DMS53 (cell line): ENCODE results near the gene ADAMTS2.
"Not testable (repeated sequence)": the region's sequence is repeated elsewhere in the genome, so short reads cannot be mapped to it uniquely, and the experiment has no call there.

ENCODE experiments used
- DNase-seq: peaks from one replicate; lab custom pipeline; 2025; lab: John Stamatoyannopoulos, UW

ADAMTS2 gene

DNA sequence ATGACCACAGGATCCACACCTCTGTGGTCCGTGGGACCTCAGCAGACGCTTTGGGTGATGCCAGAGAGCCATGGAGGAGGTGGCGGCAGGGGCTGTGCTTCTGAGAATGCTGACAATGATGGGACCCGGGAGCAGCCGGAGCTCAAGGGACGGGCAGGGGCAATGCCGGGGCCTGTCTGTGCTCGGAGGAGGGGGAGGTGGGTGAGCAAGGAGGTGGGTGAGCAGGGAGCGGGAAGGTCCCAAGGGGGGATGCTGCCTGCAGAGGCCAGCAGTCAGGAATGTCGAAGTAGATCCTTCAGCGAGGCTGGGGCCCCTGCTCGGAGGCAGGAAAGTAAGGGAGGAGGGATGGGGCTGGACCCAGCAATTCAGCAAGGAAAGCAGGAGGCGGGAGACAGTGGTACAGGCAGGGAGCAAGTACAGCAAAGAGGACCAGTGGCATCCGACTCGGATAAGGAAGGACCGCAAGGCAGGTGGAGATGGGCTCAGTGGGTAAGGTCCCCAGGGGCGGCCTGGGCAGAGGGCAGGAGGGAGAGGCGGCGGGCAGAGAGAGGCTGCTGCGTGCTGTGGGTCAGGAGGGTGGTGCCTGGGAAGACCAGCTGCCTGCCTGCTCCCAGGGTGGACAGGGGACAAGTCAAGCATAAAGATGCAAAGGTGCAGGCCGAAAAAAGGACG is 49.0 kb downstream of the ADAMTS2 start:
- DNase-seq, result no peak

DNA sequence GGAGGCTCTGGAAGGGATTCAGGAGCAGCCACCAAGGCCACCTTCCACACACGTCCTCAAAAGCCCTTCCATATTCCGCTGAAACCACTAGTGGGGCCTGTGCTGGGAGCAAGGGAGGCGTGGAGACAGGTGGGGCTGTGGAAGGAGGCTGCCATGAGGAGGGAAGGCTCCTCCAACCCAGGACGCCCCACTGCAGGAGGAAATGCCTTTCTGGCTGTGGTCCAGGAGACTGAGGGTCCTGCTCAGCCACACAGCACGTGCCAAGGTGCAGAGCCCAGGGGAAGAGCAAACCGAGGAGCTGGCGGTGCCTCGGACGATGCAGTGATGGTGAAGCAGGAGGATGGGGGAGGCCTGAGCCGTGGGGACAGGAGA is 49.5 kb downstream of the ADAMTS2 start:
- no peak for DNase-seq

DNA sequence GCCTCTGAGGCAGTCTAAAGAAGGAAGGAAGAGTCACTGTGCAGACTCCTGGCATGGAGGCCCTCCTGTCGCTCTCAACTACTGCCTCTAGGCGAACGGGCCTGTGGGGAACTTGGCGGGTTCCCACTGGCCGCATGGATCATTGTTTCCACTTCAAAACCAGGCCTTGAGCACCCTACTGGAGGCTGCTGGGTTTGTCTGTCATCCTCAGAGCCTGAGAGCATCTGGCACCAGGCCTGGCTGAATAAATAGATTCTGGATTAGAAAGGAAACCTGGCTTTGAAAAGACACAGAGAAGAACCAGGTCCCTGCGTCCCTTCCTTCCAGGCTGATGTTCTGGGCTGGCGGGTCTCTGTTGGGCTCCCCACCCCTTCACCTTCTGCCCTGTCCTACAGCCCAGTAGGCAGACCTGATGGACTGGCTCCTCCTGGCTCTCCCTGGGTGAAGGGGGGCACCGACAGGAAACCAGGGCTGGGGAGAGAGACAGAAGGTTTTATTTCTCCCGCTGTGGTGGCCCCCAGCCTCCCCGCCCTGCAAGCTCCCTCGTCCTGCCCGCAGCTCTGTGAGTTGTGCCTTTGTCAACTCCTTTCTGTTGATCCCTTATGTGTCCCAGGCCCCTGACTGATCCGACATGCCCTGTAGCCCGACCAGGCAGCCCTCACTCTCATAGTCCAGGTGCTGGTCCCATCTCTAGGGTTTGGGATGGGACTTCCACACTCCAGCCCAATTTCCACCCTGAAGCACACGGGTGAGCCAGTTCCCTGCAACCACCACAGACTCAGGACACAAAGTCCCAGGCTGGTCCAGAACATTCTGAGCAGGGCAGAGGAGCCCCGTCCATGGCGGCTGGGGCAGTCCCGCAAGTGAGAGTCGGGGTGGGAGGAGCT is 50.1 kb downstream of the ADAMTS2 start:
- DNase-seq, result no peak

DNA sequence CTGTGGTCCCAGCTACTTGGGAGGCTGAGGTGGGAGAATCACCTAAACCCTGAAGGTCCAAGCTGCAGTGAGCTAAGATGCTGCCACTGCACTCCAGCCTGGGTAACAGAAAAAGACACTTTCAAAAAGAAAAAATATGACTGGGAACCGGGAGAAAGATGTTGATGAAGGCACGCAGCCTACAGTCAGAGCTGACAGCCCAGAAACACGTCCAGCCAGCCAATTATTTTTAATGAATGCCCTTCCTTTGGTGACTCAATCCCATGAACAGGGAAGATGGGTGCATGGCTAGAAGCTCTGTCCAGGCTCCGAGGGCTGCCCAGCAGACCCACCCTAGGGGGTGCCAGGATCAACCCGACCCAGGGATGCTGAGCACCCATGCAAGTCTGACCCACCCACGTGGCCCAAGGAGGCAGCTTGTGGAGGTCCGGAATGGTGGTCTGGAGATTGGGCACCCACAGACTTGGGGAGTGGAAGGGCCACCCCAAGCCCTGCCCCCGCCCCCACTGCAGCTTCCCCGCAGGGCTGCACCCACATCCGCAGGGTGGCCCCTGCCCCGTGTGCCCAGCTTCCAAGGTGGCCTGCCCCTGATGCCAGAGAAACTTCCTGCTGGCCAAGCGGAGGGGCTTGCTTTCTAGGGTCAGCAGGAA is 51.0 kb downstream of the ADAMTS2 start:
- DNase-seq, result no peak

DNA sequence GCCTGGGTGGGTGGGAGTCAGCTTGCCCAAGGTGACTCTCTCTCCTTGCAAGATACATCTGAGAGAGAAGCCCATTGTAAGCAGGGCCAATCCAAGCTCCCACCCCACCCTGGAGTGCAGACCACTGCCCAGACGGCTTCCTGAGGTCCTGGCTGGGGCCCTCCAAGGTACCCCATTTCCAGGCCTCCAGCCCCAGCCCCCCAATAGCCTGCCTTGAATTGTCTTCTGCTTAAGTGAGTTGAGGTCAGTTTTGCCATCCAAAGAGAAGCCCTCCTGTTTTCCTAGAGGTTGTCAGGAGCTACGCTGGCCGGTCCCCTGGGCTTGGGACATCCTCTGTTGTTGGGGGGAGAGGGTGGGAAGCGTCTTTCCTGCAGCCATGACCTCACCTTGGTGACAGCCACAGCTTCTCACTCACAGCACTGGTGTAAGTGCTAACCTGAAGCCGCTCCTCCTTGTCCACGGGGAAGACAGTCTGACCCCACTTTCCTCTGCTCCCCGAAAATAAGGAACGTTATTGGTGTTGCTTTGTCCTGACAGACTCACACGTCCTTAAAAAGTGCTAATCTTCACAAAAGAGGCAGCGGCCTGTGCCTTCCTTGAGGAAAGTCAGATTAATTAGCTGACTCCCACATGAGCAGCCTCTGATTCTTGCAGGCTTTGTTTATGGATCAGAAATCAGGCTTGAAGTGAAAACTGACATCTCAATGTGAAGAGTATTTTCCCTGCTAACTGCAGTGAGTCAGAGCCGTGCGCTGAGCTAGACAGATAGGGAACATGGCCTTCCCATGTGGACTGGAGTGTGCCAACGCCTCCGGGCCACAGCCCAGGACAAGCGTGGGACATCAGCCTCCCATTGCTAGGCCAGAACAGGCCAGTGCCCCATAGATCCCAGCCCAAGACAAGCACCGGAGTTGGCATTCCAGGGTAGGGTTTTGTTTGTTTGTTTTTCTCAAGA is 52.3 kb downstream of the ADAMTS2 start:
- DNase-seq, result no peak

DNA sequence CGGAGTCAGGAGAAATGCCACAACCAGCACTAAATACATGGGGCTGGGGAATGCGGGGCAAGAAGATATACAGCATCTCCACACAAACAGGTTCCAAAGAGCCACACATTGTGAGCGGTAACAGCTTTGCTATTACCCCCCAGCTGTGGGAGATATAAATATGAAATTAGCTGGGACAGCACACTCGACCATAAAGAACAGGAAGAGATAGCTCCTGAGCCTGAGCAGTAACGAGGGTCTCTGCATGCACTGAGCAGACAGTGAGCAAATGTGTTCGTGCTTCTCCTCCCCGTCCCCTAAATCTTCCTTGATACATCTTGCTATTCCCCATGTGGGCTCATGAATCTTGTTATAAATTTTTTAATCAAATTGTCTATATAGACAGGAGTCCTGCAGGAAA is 53.1 kb downstream of the ADAMTS2 start:
- DNase-seq, result no peak

DNA sequence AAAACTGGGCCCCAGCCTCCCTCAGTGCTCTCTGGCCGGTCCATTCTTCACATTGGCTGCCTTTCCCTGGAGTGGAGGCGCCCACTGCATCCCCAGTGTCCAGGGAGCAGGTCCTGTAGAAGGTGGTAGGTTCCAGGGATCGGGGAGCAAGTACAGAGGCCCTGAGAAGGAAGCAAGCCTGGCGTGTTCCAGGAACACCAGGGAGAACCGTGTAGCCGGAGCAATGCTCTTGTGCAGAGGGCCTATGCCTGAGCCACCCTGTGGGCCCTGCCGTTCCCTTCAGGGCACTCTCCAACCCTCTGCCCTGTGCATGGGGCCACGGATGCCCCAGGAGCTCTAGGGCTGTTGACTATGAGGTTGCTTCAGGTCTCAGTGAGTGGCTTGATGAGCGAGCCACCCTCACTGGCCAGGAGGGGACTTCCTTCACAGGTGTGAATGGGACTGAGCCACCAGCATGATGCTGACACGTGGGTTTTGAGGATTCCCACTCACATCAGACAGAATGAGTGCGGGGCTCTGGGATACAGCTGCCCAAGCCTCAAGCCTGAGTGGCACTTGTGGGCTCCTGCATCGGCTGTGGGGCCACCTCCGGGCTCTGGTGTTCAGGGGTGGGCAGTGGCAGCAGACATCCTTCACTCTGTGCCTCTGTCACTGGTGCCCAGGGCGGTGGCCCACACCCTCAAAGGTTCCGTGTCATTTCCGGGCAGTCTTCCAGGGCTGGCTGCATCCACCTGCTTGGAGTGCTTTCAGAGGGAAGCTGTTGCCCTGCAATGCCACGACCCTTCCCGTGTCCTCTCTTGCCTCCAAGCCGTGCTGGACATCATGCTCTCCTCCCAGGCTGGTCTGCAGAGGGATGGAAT is 54.4 kb downstream of the ADAMTS2 start:
- DNase-seq, result no peak

DNA sequence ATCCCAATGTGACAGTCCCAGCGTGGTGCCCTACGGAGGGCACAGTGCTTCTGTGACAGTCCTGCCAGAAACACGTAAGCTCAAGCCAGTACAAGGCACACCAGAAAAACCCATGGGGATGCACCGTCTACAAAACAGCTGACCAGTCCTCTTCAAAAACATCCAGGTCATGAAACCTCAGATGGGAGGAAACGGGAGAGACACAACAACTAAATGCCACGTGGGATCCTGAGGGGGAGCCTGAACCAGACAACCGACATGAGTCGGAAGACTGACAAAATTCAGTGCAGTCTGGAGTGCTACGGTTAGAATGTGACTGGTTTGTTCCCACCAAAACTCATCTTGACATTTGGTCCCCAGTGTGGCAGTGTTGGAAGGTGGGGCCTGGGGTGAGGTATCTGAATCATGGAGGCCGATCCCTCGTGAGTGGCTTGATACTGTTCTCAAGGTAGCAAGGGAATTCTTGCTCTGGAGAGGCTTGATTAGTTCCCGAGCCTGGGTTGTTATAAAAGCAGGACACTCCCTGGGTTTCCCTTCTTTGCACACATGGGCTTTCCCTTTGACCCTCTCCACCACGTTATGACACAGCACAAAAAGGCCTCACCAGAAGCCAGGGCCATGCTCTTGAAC is 55.4 kb downstream of the ADAMTS2 start:
- DNase-seq, result no peak

DNA sequence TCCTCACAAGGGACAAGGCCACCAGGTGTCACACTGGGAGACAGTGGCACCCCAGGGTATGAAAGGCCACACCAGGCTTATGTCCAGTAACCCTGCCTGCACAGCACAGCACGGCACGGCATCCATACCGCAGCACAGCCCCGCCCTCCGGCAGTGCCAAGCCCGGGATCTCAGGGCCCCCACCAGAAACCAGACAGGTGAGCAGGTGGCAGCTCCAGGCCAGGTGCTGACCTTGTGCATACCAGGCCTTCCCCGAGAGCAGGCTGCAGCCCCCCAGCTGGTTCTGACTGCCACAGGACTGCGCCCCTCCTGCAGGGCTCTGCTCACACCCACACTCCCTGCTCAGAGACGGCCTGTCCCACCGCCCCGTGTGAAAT is 56.5 kb downstream of the ADAMTS2 start:
- no peak for DNase-seq

DNA sequence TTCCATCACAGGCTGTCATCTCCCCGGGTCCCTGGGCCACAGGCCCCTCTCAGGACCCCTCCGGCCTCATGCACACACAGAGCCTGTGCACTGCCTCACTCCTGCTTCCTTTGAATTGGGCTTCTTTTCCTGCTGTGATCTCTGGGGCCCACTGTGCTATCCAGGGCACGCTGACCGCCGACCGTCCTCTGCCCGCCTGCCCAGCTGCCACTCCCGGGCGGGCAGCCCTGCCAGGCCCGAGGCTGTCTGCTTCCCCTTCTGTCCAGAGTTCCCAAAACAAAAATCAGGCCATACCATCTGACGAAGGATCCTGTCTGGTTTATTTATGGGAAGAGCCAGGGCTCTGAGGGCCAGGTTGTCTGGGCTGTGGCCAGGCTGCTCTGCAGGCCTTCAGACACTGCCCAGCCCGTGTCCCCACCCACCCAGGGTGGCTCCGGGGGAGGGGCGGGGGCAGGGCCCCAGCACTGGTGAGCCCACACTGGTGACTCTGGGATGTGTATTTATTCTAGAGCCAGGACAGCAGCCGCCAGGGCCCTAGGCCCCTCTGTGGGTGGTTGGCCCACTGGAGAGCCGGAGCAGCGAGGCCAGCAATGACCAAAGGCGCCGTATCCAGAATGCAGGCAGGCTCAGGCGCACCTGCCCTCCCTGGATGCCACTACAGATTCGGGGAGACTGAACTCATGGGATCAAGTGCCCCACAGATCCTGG is 57.0 kb downstream of the ADAMTS2 start:
- no peak for DNase-seq

DNA sequence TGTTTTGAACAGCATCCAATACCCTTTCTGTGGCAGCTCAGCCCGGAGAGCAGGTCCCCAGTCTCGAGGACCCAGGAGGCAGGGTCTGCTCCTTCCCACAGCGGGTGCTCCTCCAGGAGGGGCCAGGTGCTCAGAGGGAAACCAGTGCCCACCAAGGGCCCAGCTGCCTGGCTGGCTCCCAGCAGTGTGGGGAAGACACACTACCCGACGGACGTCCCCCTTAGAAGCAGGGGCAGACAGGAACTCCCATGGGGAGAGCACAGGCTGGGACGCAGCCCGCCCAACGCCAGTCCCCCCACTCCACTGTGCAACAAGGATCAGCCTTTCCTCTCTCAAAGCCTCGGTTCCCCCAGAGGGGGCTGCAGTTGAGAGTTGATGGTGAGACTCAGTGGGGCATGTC is 57.6 kb downstream of the ADAMTS2 start:
- no peak for DNase-seq

DNA sequence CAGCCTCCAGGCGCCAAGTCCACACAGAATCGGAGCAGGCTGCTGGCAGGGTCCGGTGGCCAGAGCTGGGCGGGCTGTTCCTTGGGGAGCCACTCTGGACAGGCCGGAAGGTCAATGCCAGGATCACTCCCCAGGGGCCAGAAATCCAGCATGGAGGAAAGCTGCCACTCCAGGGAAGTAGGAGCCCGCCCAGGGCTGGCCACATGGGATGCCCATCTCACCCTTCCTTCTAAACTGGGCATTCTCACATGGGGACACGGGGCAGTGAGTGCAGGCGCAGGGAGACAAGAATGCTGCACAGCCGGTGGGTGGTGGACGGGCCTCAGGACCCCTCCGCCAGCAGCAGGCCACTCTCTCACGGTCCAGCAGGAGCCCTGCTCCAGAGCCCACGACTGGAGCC is 58.2 kb downstream of the ADAMTS2 start:
- no peak for DNase-seq

DNA sequence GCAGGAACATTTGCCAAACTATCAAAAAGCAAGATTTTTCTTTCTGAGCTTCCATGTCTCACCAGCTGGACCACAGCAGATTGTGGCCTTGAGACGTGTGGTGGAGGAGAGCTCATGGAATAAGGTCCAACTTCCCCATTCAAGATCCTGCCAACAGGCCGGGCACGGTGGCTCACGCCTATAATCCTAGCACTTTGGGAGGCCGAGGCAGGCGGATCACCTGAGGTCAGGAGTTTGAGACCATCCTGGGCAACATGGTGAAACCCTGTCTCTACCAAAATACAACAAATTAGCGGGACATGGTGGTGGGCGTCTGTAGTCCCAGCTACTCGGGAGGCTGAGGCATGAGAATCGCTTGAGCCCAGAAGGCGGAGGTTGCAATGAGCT is 59.5 kb downstream of the ADAMTS2 start:
- not testable (repeated sequence) for DNase-seq

DNA sequence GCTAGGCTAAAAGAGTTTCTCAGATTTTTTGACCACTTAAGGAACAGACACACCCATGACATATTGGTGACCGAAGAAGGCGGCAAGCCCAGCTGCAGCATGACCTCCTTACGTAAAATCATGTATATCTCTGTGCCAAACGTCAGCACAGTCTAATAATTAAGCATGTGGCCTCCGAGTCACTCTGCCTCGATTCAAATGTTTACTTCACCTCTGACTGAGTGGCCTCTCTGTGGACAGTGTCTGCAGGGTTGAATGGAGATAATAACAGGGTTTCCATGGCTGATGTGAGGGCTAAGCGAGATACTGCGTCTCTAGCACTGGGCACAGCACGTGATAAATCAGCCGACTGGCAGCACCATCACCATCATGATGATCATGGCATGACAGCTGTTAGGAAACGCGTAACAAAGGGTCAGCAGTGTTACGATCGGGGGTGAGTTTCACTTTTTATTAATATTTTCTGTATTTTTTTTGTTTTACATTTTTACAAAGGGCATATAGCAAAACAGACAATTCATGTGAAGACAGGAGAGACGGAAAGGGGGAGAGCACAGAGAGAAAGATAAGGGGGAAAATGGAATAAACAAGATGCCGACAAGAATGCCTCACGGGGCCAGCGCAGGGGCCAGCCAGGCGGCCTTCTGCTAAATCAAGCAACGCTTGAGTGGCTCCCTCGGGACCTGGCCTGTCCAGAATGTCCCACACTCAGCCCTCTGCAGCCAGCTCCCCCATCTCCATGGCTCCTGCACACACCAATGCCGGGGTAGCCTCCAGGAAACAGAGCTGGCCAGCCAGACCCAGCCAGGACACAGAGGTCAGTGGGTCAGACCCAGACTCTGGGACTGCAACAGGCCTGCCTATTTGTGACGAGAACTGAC is 60.3 kb downstream of the ADAMTS2 start:
- no peak for DNase-seq

DNA sequence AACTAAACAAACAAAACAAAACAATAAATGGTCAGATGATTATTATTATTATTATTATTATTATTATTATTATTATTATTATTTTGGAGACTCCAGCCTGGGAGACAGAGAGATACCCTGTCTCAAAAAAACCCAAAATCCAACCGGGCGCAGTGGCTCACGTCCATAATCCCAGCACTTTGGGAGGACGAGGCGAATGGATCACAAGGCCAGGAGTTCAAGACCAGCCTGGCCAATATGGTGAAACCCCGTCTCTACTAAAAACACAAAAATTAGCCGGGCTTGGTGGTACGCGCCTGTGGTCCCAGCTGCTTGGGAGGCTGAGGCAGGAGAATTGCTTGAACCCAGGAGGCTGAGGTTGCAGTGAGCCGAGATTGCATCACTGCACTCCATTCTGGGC is 61.4 kb downstream of the ADAMTS2 start:
- DNase-seq, result not testable (repeated sequence)

DNA sequence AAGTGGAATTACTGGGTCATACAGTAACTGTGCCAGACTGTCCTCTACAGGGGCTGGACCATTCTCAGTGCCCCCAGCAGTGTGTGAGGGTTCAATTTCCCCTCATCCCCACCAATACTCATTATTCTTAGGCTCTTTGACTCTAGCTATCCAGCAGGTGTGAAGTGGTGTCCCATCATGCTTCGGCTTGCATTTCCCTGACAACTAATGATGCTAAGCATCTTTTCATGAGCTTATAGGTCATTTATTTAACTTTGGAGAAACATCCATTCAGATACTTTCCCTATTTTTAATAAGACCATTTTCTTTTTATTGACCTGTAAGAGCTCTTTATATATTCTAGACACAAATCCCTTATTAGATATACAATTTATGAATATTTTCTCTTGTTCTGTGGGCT is 63.6 kb downstream of the ADAMTS2 start:
- DNase-seq, result no peak

DNA sequence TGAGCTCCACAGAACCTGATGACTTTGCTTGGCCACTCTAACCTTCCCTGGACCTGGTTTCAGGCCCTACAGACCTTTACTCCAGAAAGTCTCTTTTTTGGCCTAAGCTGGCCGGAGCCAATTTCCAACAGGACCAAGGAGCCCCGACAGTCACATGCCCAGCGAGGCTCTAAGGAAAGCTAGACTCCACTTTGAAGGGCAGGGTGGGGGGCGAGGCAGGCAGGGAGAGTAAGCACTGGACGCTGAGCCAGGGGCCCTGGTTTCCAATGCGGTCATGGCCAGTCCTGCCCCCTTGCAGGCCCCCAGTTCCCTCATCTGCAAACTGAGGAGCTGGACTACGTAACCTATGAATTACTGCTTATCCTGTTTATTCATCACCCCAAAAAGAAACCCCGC is 65.2 kb downstream of the ADAMTS2 start:
- no peak for DNase-seq

DNA sequence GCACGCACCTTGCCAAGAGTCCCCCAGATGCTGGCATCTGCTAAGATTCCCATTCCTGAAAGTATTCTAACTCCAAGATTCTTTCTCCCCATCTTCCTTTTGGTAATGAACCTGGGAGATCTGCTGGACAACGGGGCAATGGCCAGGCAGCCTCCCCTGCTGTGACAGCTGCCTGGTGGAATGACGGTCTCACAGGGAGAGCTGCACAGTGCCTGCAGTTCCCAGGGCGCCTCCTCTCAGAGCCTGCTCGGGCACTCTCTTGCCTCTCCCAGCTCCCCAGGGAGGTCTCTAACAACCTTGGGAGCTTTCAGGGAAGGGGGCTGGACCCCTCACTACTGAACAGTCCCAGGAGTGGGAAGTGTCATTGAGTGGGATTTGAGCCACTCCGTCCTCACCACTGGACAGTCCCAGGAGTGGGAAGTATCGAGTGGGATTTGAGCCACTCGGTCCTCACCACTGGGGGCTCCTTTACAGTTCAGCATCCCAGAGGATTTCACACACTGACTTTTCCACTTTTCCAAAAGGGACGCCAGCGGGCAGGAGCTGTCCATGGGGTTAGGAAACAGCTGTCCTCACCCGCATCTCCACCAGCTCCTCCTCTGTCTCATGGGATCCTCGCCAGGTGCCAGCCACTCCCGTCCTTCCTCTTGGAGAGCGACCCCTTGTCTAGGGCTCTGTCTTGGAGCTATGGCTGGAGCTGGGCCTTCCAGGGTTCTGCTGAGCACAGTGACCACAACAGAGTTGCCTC is 65.7 kb downstream of the ADAMTS2 start:
- DNase-seq, result no peak
